NCI-H146 (cell line): Measurements from ENCODE around the gene CDH12.
"Not testable (repeated sequence)": the region's sequence is repeated elsewhere in the genome, so short reads cannot be mapped to it uniquely, and the experiment has no call there.

Experiments used
- DNase-seq: peaks from one replicate; lab custom pipeline; 2025; lab: John Stamatoyannopoulos, UW

CDH12 gene

GRCh38 chr5:22432905-22433304 is 420.2 kb downstream of the CDH12 start:
- DNase-seq, result no peak

GRCh38 chr5:22431840-22432239 is 421.3 kb downstream of the CDH12 start:
- DNase-seq, result no peak

- DNase-seq, result no peak
Observed at GRCh38 chr5:22431406-22431805, 421.7 kb downstream of the CDH12 start.

- DNase-seq, result no peak
Observed at GRCh38 chr5:22411554-22412349, 441.4 kb downstream of the CDH12 start.

GRCh38 chr5:22391956-22392355 is 461.2 kb downstream of the CDH12 start:
- DNase-seq, result no peak

GRCh38 chr5:22390888-22391287 is 462.3 kb downstream of the CDH12 start:
- no peak for DNase-seq

- no peak for DNase-seq
Observed at GRCh38 chr5:22372826-22373660, 480.1 kb downstream of the CDH12 start.

GRCh38 chr5:22372376-22372775 is 480.8 kb downstream of the CDH12 start:
- no peak for DNase-seq

GRCh38 chr5:22354956-22355355 is 498.2 kb downstream of the CDH12 start:
- DNase-seq, result no peak

- no peak for DNase-seq
Observed at GRCh38 chr5:22352493-22352892, 500.7 kb downstream of the CDH12 start.

DNA sequence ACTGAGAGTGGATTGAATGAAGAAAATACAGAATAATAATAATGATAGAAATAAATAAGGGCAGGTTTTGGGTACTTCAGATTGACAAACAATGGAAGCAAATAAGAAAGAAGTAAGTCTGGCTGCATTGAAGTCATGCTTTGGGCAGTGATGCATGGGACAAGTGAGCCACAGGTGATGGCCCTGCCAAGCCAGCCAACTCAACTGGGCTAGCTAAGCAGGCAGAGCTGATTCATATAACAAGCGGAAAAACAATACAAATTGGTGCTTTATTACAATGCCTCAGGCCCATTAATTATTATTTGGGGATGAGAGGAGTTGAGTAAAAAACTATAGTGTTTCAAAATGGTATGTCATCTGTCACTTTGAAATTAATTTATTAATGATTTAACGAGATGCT is 502.0 kb downstream of the CDH12 start:
- no peak for DNase-seq

- no peak for DNase-seq
Observed at GRCh38 chr5:22348027-22348426, 505.1 kb downstream of the CDH12 start.

GRCh38 chr5:22344000-22344399 is 509.1 kb downstream of the CDH12 start:
- DNase-seq, result no peak

GRCh38 chr5:22341406-22341805 is 511.7 kb downstream of the CDH12 start:
- no peak for DNase-seq

- not testable (repeated sequence) for DNase-seq
Observed at GRCh38 chr5:22332949-22333348, 520.2 kb downstream of the CDH12 start.

DNA sequence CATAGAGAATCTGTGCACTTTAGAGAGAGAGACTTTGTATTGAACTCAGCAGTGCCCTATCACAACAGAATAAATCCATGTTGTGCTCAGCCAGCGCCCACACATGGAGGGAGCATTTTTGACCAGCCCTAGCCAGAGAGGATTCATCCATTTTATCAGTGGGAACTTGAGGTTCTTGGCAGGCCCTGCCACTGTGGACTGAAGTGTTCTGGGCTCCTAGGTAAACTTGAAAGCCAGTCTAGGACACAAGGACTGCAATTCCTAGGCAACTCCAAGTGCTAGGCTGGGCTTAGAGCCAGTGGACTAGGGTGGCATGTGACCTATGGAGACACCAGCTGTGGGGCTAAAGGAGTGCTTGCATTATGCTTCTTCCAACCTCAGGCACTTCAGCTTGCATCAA is 523.5 kb downstream of the CDH12 start:
- no peak for DNase-seq

- DNase-seq, result no peak
Observed at GRCh38 chr5:22319798-22320197, 533.3 kb downstream of the CDH12 start.

- no peak for DNase-seq
Observed at GRCh38 chr5:22316294-22316693, 536.9 kb downstream of the CDH12 start.

DNA sequence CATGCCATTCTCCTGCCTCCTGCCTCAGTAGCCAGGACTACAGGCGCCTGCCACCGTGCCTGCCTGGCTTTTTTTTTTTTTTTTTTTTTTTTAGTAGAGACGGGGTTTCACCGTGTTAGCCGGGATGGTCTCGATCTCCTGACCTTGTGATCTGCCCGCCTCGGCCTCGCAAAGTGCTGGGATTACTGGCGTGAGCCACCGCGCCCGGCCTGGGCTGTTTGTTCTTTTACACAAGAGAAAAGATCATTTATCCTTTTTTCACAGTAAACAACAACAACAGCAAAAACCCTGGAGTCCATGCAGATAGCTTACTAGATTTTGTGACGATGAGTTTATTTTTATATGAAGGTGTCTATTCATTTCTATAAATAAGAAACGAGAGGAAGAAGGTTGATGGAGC is 538.1 kb downstream of the CDH12 start:
- DNase-seq, result not testable (repeated sequence)

DNA sequence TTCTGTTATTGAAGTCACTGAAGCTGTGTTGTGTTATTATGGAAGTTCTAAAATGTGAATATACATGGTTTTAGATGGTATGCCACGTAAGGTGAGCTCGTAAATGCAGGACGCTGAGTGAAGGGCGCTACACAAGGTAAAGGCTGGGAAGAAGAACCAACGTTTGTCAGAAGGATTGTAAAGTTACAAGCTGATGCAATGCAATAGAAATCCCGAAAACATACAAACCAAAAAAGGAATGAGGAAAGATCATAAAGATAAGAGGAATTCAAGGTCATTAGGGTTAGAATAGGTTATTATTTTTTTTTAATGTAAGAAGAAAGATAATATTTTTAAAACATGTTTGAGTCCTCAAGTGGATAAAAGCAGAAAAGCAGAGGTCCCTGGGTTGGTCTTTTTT is 538.6 kb downstream of the CDH12 start:
- DNase-seq, result no peak

GRCh38 chr5:22306011-22306410 is 547.1 kb downstream of the CDH12 start:
- no peak for DNase-seq

- no peak for DNase-seq
Observed at GRCh38 chr5:22295832-22296231, 557.3 kb downstream of the CDH12 start.

DNA sequence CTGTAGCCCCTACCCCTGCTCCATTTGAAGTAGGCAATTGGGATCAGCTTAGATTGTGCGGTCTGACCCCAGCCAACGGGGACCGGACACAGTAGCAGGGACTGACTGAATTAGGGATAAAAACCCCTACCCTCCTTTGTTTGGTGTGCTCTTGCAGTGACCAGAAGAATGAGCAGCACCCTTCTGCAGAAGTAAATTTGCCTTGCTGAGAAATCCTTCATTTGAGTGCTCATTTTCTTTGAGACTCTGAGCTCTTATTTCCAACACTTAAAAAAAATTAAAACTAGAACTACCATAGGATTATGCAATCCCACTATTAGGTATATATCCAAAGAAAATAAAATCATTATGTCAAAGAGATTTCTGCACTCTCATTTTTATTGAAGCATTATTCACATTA is 560.0 kb downstream of the CDH12 start:
- DNase-seq, result no peak
